Occipital lobe (tissue), 2 donors: ENCODE data around the gene PRRG2. TPM values are rescaled to one million over a fixed set of nuclear protein-coding genes. Genes with fewer than 3 reads are reported as not detected.

Experiments used
- DNase-seq: peaks from one replicate; lab custom pipeline; 2025; lab: John Stamatoyannopoulos, UW
- total RNA-seq: library from RNA; depleted of rRNA; stranded (reverse); fragments of >200 nt; gene quantifications from one replicate; pipeline ENCODE4 v1.2.3, GENCODE V29; 2014

PRRG2 gene
- 0.31 TPM for total RNA-seq

GRCh38 chr19:49581007-49581508 lies at the start of gene PRRG2:
Gene PRRG2 (plus strand): TSS chr19:49581316. CDS start chr19:49583220, 1,904 bp downstream.
- DNase-seq = no peak

- peak; percentile 42 for DNase-seq
Measured at GRCh38 chr19:49533551-49534488, 47.3 kb upstream of the PRRG2 start.

- no peak for DNase-seq
Measured at GRCh38 chr19:49534632-49535385, 46.3 kb upstream of the PRRG2 start.

GRCh38 chr19:49536921-49537462 lies 44.1 kb upstream of the PRRG2 start:
- no peak for DNase-seq

- no peak for DNase-seq
Measured at GRCh38 chr19:49538643-49539042, 42.5 kb upstream of the PRRG2 start.

GRCh38 chr19:49539192-49539952 lies 41.7 kb upstream of the PRRG2 start:
- no peak for DNase-seq

- DNase-seq = no peak
Measured at GRCh38 chr19:49541914-49542313, 39.2 kb upstream of the PRRG2 start.

GRCh38 chr19:49542446-49542845 lies 38.7 kb upstream of the PRRG2 start:
- DNase-seq = no peak

GRCh38 chr19:49543032-49543431 lies 38.1 kb upstream of the PRRG2 start:
- DNase-seq = no peak

- DNase-seq = no peak
Measured at GRCh38 chr19:49544154-49544553, 37.0 kb upstream of the PRRG2 start.

GRCh38 chr19:49546825-49547565 lies 34.1 kb upstream of the PRRG2 start:
- peak; percentile 62 for DNase-seq

- DNase-seq = no peak
Measured at GRCh38 chr19:49549045-49549444, 32.1 kb upstream of the PRRG2 start.

GRCh38 chr19:49551531-49551930 lies 29.6 kb upstream of the PRRG2 start:
- DNase-seq = no peak

GRCh38 chr19:49552749-49553148 lies 28.4 kb upstream of the PRRG2 start:
- no peak for DNase-seq

GRCh38 chr19:49553451-49554271 lies 27.5 kb upstream of the PRRG2 start:
- no peak for DNase-seq

GRCh38 chr19:49554701-49555181 lies 26.4 kb upstream of the PRRG2 start:
- DNase-seq = no peak

GRCh38 chr19:49555600-49556411 lies 25.3 kb upstream of the PRRG2 start:
- no peak for DNase-seq
